Lower lobe of right lung (tissue), 2 donors: ENCODE results near the gene MEX3C. TPM values are rescaled to one million over a fixed set of nuclear protein-coding genes. Genes with fewer than 3 reads are reported as not detected.

Experiments
- ATAC-seq, 2 donors: fragments of 200-7000 bp; cut with Tn5 transposase; one replicate each; pipeline ENCODE4 v1.9.1; 2020 to 2022; ENCODE audit warnings: mild to moderate bottlenecking in 2 of 2, moderate library complexity in 2 of 2
- DNase-seq: peaks from one replicate; pipeline ENCODE4 v3.0.0-alpha.2; 2020
- H3K27ac ChIP-seq: fragments of 200-600 bp; one replicate; pipeline ENCODE4 v1.8.0; 2022
- H3K27me3 ChIP-seq: fragments of 200-600 bp; one replicate; pipeline ENCODE4 v1.8.0; 2022; ENCODE audit warnings: low read depth
- H3K36me3 ChIP-seq: fragments of 200-600 bp; one replicate; pipeline ENCODE4 v1.8.0; 2022; ENCODE audit warnings: mild to moderate bottlenecking
- H3K4me1 ChIP-seq: fragments of 200-600 bp; one replicate; pipeline ENCODE4 v1.8.0; 2022
- H3K4me3 ChIP-seq: fragments of 200-600 bp; one replicate; pipeline ENCODE4 v1.8.0; 2022; ENCODE audit warnings: mild to moderate bottlenecking
- H3K9me3 ChIP-seq: fragments of 200-600 bp; one replicate; pipeline ENCODE4 v1.8.0; 2022
- CTCF ChIP-seq: fragments of 200-600 bp; IDR thresholded peaks from one replicate; pipeline ENCODE4 v1.8.0; 2022; ENCODE audit warnings: antibody characterized with exemption, mild to moderate bottlenecking
- intact Hi-C: fragments of 100-400 bp; cut with DNase I; formaldehyde crosslinking; loops from one replicate; pipeline ENCODE4 v1.11.0; 2022
- total RNA-seq: library from RNA; stranded (reverse); fragmentation: NEBNext Ultra II Directional; extraction: Animal tissue kit (Norgen Biotek cat#: 25700); gene quantifications from one replicate; pipeline ENCODE4 v1.2.1, GENCODE V29; 2021
- donor health status: DM: no; HTN: yes; CAD: no; lungs with severe emphysema.

MEX3C gene
- total RNA-seq, 1 donor from 2014 or later, result 21.2 TPM

GRCh38 chr18:51182824-51183223 is 14.7 kb downstream of the MEX3C start:
- no peaks in the 10 kb centered on the region for H3K9me3 ChIP-seq
- intact Hi-C loops, result no loop called here
- H3K27me3 ChIP-seq, result no peaks in the 10 kb centered on the region
- H3K27ac ChIP-seq, result no peak overlapping the region
- ATAC-seq, result no peak
- no peak for DNase-seq
- no peak overlapping the region for H3K4me3 ChIP-seq
- peaks cover 11% of the 10 kb centered on the region for H3K4me1 ChIP-seq
- H3K36me3 ChIP-seq, result no peaks in the 10 kb centered on the region
- no peak for TF ChIP-seq CTCF

DNA sequence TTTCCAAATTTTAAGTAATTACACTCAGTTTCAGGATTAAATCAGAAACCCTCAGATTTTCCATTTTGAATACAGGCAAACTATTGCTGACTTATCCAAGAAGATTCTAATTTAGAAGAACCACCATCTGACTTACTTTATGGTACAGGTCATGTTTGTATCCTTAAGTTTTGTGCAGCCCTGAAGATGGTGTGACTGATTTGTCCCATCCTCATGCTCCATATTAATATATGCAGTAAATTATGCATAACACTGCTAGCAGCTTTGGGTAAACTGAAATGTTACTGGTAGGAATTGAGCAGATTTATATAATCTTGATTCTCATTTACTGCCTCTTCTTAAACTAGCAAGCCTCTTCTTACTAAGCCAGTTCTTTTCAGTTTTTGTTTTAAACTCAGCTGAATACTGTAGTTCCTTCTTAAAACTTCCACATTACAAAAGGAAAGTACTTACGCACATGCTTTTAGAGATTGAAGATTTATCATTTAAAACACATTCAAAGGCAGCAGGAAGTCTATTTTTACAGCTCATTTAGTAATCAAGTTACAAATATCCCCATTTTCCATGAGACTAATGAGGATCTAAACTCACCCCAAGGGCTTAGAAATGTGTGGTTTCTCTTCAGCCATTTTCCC is 25.7 kb downstream of the MEX3C start:
- Histone ChIP-seq H3K36me3 (peaks cover 16% of the 10 kb centered on the region), H3K4me3 (no peak overlapping the region), H3K4me1 (no peaks in the 10 kb centered on the region), H3K27me3 (no peaks in the 10 kb centered on the region), H3K27ac (no peak overlapping the region), H3K9me3 (no peaks in the 10 kb centered on the region)
- intact Hi-C loops, result no loop called here
- no peak for TF ChIP-seq CTCF
- DNase-seq, result no peak
- no peak for ATAC-seq

DNA sequence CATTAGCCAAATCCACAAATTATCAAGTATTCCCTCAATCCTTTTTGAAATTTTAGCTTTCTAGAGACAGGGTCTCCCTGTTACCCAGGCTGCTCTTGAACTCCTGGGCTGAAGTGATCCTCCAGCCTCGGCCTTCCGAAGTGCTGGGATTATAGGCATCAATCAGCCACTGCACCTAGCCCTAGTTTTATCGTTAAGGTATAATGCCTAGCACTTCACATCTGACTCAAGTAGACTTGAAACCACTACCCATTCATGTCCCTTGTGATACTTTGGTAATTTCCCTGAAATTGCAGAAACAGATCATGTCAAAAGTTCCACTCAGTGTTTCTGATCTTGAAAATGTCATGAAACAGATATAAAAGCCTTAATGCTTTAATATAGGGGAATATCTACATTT is 26.3 kb downstream of the MEX3C start:
- peaks cover 11% of the 10 kb centered on the region for H3K36me3 ChIP-seq
- intact Hi-C loops, result no loop called here
- no peak overlapping the region for H3K4me3 ChIP-seq
- H3K4me1 ChIP-seq, result no peaks in the 10 kb centered on the region
- DNase-seq, result no peak
- no peaks in the 10 kb centered on the region for H3K9me3 ChIP-seq
- H3K27ac ChIP-seq, result no peak overlapping the region
- TF ChIP-seq CTCF, result no peak
- H3K27me3 ChIP-seq, result no peaks in the 10 kb centered on the region
- no peak for ATAC-seq

DNA sequence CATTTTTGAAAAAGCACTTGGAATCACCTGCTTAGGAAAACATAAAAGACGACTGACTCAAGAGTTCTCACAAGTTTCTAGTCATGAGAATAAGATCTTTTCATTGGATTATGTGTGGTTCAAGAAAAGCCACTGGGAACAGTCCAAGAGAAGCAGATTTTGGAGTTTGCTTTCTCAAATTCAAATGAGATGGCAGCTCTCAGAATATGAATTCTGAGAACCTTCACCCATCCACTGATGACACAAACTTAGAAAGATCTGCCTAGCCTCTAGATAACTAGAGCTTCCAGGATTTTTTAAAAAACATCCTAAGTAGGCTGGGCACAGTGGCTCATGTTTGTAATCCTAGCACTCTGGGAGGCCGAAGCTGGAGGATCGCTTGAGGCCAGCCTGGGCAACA is 26.8 kb downstream of the MEX3C start:
- H3K4me3 ChIP-seq, result no peak overlapping the region
- H3K36me3 ChIP-seq, result peaks cover 5% of the 10 kb centered on the region
- H3K27ac ChIP-seq, result no peak overlapping the region
- no peaks in the 10 kb centered on the region for H3K27me3 ChIP-seq
- no peak for TF ChIP-seq CTCF
- ATAC-seq (no peak), DNase-seq (no peak)
- no peaks in the 10 kb centered on the region for H3K9me3 ChIP-seq
- intact Hi-C loops, result no loop called here
- no peaks in the 10 kb centered on the region for H3K4me1 ChIP-seq

DNA sequence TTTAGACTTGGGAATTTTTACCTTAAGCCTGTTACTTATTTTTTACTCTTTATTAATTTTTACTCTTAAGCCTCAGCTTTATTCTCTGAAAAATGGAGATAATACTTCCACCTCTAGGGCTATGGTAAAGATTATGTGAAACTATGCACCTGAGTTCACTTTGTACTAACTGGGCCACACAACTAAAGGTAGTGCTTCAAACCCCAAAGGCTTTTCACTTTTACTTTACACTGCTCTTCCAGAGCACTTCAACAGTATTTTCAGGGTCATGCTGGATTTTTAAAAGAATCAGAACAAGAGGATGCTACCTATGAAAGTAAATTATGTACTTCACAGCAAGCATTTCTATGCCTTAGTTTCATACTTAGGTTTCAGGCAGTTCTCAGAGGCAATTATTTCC is 27.8 kb downstream of the MEX3C start:
- Histone ChIP-seq H3K27me3 (no peaks in the 10 kb centered on the region), H3K36me3 (no peaks in the 10 kb centered on the region), H3K4me3 (no peak overlapping the region), H3K27ac (no peak overlapping the region), H3K4me1 (no peaks in the 10 kb centered on the region), H3K9me3 (no peaks in the 10 kb centered on the region)
- intact Hi-C loops, result no loop called here
- no peak for ATAC-seq
- no peak for DNase-seq
- TF ChIP-seq CTCF, result no peak
